ENCODE results near the gene CCDC146.
"Not testable (repeated sequence)": the region's sequence is repeated elsewhere in the genome, so short reads cannot be mapped to it uniquely, and the experiment has no call there.

Gene CCDC146

DNA sequence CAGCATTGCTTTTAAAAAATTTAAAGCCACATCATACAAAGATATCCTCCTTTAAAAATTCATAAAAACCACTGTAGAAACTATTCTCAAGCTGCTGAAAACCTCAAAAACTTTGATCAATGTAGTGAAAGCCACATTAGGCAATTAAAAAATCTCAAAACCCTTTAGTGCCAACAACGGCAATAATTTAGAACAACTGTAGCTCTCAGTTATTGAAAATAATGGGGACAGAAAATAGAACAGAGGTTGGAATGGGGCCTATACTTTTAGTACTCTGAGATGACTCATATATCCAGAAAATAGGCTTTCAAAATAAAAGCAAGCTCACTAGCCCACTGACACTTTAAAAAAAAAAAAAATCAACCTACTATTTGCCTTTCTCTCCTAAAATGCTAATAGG, 206.3 kb downstream of the CCDC146 start:
- peak; percentile 42 for DNase-seq (ENCODE audit: low read depth)
- TF ChIP-seq, protein P1, sequence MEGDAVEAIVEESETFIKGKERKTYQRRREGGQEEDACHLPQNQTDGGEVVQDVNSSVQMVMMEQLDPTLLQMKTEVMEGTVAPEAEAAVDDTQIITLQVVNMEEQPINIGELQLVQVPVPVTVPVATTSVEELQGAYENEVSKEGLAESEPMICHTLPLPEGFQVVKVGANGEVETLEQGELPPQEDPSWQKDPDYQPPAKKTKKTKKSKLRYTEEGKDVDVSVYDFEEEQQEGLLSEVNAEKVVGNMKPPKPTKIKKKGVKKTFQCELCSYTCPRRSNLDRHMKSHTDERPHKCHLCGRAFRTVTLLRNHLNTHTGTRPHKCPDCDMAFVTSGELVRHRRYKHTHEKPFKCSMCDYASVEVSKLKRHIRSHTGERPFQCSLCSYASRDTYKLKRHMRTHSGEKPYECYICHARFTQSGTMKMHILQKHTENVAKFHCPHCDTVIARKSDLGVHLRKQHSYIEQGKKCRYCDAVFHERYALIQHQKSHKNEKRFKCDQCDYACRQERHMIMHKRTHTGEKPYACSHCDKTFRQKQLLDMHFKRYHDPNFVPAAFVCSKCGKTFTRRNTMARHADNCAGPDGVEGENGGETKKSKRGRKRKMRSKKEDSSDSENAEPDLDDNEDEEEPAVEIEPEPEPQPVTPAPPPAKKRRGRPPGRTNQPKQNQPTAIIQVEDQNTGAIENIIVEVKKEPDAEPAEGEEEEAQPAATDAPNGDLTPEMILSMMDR (IDR thresholded peaks at IDR 0.05; ENCODE audit: low read length, missing control alignments) = no peak
- H3K4me3 ChIP-seq (replicated peaks; ENCODE audit: low read depth, low read length) = no peak overlapping the region

DNA sequence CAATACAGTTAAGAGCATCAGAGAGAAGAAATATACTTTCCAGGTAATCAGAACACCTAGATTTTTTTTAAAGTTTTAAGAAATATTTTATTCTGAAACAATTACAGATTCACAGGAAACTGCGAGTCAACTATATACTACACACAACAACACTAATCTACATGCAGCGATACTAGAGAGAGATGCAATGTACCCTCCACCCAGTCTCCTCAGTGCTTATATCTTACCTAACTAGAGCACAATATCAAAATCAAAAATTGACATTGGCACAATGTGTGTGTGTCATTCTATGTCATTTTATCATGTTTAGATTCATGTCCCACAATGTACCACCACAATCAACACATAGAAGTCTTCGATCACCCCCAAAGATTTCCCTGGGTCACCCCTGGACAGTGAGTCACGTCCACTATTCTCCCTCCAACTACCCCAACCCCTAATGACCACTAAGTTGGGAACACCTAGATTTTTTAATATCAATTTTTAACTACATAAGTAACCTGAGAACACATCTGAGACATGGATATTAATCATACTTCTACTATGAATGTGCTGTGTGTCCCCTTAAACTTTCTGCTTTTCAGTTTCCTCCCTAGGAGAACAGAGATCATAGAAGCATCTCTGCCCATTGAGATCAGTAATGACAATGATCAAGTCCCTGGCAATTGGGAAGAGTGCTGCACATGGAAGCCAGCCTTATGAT, 207.2 kb downstream of the CCDC146 start:
- DNase-seq (ENCODE audit: low read depth) = no peak
- no peak overlapping the region for H3K4me3 ChIP-seq (replicated peaks; ENCODE audit: low read depth, low read length)
- TF ChIP-seq, protein P1 (IDR thresholded peaks at IDR 0.05; ENCODE audit: low read length, missing control alignments) = no peak

DNA sequence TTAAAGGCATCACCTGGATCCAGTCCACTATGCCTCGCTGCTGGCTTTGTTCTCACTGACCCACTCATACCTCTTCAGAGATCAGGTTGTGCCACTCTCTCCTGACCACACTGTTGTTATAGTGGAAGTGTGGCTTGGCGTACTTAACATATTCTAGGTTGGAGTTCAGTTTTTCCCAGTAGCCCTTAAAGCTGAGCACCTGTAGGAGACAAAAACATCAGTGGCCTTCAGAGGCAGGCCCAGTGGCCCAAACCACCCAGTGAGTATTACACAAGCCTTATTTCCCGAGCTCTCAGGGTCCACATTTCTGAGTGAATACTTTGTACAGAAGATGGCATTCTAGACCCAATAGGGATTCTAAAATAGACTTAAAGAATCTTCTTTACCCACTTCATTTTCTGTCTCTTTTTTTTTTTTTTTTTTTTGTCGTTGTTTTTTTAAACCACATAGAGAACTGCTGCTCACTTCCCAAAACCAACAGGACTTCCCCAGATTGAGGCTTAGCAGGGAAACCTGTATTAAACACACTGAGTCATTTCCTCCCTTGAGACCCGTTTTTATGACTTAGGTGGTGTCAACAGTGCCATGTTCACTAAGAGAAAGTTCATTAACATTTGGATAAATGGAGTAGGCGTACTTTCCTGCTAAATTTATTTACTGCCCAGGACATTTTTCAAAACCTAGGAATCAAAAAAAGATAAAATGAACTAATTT, 207.9 kb downstream of the CCDC146 start:
- no peak overlapping the region for H3K4me3 ChIP-seq (replicated peaks; ENCODE audit: low read depth, low read length)
- DNase-seq (ENCODE audit: low read depth) = peak; percentile 47
- TF ChIP-seq, protein P1 (IDR thresholded peaks at IDR 0.05; ENCODE audit: low read length, missing control alignments) = no peak

DNA sequence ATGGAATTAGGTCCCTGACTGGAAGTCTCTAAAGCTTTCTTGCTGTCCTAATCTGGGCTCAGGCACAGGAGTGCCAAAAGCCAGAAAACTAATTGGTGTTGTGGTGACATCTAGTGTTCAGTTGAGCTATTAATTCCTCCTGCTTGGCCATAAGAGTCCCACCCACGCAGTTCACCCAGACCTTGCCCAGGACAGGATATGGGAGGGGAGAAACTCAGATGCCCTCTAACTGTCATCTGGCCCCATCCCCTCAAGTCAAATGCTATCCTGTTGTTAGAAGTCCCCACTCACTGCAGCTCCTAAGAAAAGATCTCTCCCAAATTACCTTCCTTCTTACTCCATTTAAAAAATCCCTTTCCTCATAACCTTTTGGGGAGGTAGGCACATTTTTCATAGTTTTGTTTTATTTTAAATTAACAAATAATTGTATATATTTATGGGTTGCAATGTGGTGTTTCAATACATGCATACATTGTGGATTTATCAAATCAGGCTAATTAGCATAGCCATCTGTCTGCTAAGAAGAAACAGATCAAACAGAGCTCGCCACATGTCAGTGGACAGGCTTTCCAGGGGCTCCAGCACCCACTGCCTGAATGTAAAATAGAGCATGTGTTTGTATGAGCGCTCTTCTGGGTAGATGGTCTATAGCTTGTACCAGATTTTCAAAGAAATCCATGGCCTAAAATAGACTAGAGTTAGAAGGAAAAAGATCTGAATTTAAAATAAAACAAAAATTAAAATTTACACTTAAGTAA, 209.7 kb downstream of the CCDC146 start:
- H3K4me3 ChIP-seq (replicated peaks; ENCODE audit: low read depth, low read length) = no peak overlapping the region
- TF ChIP-seq, protein P1 (IDR thresholded peaks at IDR 0.05; ENCODE audit: low read length, missing control alignments) = peak; percentile 65
- peak; percentile 95 for DNase-seq (ENCODE audit: low read depth)

DNA sequence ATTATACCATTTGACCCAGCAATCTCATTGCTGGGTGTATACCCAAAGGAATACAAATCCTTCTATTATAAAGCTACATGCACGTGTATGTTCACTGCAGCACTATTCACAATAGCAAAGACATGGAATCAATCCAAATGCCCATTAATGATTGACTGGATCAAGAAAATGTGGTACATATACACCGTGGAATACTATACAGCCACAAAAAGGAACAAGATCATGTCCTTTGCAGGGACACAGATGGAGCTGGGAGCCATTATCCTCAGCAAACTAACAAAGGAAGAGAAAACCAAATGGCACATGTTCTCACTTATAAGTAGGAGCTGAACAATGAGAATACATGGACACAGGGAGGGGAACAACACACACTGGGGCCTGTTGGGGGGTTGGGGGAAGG, 211.6 kb downstream of the CCDC146 start:
- not testable (repeated sequence) for H3K4me3 ChIP-seq (replicated peaks; ENCODE audit: low read depth, low read length); DNase-seq (ENCODE audit: low read depth)

DNA sequence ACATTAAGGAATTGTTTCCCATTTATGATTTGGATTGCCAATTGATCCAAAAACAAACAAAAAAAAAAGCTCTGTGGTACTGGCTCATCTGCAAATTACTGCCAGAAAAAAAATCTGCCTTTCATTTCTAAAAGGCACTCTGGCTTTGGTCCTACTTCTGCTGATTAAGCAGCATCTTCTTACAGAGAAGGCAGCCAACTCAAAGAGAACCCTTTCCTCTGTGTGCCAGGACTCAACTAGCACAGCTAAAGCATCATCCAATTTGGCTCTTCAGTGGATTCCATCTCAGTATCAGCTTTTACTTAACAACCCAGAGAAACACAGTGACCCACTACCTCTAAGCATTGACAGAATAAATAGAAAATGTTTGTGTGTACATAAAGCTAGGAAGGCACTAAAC, 213.2 kb downstream of the CCDC146 start:
- no peak for DNase-seq (ENCODE audit: low read depth)
- no peak overlapping the region for H3K4me3 ChIP-seq (replicated peaks; ENCODE audit: low read depth, low read length)
- TF ChIP-seq, protein P1 (IDR thresholded peaks at IDR 0.05; ENCODE audit: low read length, missing control alignments) = no peak

DNA sequence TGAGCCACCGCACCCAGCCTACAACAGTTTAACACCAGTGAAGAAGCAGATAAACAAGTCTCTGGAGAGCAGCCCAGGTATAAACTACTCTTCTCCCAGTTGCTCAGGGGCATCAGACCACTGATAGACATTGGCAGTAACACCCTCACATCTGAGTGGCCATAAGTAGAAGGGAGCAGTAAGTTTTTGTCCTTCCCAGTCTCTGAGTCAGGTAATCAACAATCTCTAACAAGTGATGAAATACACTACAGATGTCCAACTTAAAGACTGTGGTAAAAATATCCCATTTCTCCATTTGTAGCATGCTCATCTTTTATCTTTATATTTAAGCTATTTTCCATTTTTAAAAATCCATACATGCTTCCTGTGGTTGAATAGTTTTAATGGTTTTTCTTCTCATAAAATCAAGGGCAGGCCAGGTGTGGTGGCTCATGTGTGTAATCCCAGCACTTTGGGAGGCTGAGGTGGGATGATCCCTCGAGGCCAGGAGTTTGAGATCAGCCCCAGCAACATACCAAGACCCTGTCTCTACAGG, 215.1 kb downstream of the CCDC146 start:
- H3K4me3 ChIP-seq (replicated peaks; ENCODE audit: low read depth, low read length) = no peak overlapping the region
- no peak for DNase-seq (ENCODE audit: low read depth)
- TF ChIP-seq, protein P1 (IDR thresholded peaks at IDR 0.05; ENCODE audit: low read length, missing control alignments) = no peak
